Central memory CD4-positive, alpha-beta T cell (primary cell): ENCODE measurements around the gene COL9A1.

Experiments used
- DNase-seq: peaks from one replicate; pipeline ENCODE4 v3.0.0; 2022

The COL9A1 gene

DNA sequence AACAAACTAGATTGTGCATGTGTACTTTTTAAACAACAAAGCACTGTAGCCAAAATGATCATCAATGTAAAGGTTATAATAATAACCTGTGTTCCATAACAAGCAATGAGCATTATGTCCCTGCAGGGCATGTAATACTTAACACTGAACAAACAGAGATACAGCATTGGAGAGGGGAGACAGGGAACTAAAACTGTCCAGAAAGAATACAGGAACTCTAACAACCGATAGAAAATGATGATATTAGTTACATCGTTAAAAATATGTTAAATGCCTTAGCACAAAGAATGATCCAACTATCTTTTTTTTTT, 80.5 kb downstream of the COL9A1 start:
- DNase-seq, result no peak

DNA sequence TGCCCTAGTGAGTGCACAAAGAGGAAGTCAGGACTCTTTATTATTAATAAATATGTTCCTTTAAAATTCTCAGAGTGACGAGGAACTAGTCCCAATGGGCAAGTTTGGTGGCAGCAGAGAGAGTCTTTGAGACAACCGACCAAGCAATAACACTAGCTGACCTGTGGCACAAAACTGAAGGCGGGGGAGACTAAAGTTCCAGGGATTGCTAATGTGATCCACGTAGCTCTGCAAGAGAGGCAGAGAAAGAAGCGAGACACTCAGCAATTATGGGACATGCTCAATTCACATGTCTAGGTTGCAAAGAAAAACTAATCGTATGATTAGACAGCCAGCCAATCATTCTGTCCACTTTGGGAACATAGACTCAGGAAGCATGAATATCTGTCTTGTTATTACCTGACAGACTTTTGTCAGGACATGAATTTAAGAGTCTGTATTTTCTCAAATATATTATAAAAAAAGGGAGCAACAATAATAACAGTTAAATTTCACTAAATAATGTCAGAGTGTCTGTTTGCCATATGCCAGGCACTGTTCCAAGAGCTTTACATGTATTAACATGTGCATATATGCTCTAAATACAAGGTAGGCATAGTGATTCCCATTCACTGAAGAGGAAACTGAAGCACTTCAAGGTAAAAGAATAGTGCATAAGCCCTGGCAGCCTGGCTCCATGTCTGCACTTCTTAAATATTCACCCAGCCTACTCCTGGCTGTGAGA, 81.0 kb downstream of the COL9A1 start:
- DNase-seq, result no peak

DNA sequence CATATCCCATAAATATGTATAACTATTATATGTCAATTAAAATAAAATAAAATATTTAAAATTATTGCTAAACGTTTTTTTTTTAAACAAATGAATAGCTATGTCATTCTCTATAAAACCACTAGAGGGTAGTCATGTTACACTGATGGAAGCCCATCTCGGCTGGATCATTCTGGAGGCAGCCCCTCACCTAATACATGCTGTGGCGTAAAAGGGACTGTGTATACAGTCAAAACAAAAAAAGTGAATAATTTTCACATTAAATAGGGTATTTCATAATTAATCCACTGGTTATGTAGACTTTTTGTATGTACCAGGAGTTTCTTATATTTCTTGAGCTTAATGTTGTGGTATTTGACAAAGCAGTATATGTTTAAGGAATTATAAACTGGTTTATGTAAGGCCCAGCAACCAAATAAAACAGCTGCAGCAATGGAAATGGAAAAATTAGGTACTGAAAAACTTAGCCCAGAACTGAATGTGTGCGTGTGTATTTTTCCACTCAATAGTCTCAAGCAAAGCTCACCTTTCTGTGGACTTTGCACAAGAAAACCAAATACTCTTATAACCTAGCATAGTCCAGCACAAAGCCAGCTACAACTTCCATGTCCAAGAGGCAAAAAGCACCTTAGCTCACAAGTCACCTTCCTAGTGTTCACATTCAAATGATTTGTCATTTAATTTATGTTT, 81.7 kb downstream of the COL9A1 start:
- no peak for DNase-seq

DNA sequence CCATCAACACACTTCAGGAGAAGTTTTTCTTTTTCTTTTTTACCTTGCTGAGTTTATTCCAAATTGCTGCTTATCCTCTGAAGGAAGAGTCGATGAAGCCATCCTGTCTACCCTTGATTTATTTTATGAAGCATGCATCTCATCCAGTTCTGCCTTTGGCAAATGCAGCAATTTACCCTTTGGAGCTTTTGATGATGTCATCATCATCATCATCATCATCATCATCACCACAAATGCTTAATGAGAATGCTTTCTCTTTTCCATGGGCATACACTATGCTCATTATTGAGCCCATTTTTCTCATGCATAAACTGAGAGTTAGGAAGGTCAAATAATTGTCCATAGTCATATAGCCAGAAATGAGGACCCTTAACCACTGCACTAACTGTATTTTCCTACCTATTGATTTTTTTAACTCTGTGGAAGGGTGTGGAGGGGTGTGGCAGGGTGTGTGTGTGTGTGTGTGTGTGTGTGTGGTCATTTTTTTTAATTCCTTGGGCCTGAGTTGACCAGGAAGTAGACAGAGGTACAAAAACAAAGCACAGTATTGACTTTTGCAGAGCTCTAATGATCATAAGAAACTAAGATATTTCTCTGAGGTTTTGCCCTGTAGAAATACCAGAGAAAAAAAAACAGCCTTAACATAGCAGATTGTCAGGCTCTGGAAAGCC, 82.8 kb downstream of the COL9A1 start:
- no peak for DNase-seq

DNA sequence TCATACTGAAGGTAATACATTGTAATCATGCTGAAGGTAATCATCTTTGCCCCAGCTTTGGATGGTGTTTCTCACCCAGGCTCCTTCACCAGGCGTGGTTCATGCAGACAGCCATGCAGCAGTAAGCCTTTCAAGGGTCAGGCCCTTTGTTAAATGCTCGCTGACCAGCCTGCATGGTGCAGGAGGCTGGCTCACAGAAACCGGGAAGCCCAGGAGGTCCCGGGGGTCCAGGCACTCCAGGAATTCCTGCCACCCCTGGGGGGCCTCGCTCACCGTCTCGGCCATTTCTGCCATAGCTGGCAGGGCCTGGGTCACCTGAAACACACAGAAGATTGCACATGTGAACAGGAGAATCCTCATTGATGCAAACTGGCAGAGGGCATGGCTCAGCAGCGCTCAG, 86.1 kb downstream of the COL9A1 start:
- no peak for DNase-seq

DNA sequence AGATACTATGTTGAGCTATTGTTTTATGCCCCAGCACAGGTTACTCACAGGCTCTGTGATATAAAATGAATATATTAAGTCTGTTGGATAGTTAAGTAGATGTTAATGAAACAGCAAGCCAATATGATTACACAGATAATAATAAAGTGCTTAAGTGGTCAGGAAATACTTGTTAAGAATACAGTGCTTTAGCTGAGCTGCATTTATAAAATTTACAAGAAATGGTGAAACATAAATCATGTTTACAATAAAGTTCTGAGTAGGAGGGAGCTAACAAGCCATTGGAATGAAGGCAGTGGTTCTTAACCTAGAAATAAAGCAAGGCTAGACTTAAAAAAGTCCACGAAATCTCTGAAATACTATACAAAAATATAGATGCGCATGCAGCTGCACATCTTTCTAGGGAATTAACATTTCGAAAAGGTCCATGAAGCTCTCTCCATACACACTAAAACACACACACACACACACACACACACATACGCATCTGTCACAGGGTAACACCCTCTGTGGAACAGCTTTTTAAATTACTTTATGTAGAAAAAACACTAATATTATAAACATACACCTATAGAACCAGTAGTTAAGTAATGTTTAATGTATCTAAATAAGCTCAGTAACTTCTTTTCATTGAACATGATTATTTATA, 87.3 kb downstream of the COL9A1 start:
- no peak for DNase-seq

DNA sequence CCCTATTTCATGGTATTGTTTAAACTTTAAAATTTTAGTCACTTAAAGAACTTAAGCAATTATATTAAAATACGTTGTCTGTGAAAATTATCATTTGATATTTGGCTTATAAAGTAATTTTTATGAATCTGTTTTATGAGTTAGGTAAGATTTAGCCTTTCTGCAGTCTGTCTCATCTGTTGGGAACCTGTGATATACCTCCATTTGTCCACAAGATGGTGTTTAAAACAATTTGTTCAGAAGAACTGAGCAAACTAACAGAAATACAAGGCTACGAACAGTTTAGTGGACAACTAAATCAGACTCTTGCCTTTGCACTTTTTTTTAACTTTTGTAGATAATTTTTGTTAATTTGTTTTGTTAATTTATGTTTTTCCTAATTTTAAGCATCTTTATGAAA, 92.4 kb downstream of the COL9A1 start:
- DNase-seq, result no peak

DNA sequence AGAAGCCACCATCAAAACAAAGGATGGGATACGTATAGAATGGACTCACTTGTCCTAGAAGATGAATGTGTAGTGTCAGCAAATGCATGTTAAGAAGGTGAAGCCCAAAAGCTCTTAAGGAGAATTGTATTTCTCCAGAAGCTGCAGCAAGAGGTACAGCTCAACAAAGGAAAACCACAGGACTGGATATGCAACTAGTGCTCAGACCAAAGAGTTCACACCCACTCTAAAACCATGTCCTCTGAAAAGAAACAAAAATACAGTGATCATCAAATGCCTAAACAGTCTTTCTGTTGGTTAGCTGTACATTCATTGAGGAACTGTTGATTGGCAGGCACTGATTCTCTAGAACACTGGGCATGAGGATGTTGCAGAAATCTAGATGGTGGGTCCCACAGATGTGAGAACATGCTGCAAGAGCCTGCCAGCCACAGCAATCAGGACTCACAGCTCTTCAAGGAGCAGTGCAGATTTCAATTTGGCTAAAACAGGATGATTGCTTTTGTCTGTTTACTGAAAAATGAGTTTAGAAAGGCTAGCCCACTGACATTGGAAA, 94.6 kb downstream of the COL9A1 start:
- DNase-seq, result no peak

DNA sequence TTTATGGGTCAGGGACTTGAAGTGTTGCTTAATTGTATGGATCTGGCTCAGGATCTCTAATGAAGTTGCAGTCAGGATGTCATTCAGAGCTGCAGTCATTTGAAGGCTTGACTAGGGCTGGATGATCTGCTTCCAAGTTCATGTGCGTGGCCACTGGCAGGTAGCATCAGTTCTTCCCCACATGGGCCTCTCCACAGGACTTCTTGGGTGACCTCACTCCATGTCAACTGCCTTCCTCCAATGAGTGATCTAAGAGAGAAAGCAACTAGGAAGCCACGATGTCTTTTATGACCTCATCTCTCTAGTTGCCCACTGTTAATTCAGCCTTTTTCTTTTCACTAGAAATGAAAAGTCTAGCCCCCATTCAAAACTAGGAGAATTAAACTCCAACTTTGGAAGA, 104.1 kb downstream of the COL9A1 start:
- no peak for DNase-seq

DNA sequence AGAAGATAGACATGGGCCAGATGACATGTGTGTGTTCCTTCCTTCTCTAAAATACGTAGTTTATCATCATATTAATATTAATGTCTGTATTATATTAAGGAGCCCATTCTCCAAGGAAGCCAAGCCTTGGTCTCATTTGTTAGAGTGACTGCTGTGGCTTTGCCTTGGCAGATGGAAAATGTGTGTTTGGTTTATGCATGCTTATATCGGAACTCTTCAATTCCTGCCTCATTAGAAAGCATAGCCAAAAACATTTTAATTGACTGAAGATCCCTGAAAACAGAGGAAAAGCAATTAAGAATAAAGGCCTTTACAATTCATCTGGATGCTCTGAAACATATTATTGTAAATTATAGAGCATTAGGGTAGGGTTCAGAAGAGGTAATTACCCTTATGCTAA, 106.4 kb downstream of the COL9A1 start:
- DNase-seq, result no peak

DNA sequence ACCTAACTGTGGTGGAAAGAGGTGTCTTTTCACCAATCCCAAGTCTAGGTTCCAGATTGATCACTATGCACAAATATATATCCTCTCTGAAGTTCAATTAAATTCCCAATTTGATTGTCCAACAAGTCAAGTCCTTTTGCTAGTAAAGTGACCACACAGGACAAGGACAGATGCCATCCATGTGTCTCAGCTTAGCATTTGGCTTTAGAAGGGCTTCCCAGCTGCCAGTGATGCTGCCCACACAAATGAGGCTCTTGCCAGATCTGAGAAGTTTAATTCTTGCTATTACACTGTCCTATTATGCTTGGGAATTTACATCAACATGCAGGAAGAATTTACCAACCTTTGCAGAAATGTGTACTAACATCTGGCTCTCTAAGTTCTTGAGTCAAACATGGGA, 108.5 kb downstream of the COL9A1 start:
- no peak for DNase-seq

DNA sequence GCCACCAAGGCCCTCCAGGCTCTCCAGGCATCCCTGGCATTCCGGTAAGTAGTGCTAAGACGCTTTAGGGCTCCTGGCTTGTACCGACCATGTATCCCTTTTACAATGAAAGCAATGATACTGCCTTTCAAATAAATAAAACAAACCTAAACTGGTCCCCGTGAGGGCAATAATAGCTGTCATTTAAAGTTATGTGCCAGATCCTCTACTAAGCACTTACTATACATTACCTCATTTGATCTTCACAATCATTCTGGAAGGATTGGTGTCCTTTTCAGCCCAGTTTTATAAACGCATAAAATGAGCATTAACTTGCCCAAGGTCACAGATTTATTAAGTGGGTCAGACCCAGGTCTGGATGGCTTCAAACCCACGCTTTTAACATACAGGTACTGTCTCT, 114.7 kb downstream of the COL9A1 start:
- DNase-seq, result no peak

DNA sequence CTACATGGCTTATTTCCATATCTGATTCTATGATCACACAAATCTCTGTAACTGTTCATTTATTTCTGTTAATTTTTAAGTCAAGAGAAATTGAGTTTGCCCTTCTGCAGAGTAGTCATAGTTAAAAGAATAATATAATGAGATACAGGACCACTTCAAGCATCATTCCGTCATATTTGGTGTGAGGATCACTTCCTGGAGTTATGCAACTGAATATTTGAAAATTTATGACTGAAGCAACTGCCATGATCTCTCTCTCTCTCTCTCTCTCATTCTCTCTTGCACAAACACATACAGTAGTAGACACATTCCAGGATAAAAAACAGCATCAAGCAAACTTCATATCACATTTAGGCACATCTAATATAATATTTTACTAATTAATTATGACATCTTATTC, 116.4 kb downstream of the COL9A1 start:
- no peak for DNase-seq

DNA sequence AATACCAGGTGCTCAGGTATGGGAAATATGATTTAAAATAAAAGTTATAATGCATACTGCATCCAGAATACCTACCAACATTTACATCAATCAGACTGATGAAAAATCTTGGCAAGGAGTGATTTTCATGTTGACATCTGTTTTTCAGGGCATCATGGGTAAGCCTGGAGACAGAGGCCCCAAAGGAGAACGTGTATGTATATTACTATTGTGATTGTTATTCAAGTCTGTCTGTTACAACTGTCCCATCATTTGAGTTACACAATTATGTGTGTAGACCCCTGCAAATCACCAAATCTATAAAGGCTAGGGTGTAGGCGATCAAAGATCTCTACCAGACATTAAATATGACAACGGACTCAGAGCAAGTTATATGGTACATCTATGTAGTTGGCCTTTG, 118.2 kb downstream of the COL9A1 start:
- no peak for DNase-seq

DNA sequence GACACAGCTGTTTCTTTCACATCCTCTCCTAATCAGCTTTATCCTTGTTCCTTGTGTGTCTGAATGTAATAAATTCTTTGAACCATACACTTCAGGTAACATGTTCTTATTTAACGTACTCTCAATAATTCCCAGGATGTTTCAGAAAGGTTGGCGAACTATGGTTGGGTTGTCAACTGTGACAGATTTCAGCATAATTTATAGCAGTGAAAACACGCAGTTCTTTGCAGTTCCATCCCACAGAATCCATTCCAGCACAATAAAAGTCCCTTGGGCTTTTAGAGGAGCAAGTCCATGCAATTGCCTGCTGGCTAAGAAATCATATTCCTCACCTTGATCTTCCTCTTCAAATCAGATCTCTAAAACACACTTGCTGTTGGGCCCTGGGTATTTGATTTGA, 119.3 kb downstream of the COL9A1 start:
- DNase-seq, result no peak

DNA sequence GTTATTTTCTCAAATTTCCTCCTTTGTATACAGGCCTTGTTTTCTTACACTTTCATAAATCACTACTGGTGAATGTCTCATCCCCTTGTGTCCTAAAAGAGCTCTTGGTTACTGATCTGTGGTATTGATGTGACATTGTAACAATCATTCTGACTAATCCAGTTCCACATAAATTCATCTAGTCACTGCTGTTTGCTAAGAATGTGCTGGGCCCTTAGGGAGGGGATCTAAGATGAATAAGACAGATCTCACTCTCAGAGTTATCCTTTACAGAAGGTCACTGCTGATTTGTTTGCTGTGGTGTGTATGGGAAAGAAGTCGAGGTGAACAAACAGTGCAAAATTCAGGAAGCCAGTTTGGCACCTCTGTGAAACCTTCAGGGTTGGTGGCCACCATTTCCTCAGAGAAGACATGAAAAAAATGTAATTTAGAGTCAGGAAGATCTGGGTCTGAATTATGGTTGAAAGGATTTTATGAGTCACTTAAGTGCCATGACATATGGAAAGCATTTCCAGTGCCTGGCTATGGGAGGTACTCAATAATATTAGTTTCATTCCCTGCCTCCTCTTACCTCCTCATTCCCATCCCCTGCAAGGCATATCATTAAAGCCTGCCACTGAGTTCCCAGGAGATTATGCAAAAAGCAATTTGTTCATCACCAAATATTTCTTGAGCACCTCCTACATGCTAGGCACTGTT, 121.8 kb downstream of the COL9A1 start:
- DNase-seq, result no peak

DNA sequence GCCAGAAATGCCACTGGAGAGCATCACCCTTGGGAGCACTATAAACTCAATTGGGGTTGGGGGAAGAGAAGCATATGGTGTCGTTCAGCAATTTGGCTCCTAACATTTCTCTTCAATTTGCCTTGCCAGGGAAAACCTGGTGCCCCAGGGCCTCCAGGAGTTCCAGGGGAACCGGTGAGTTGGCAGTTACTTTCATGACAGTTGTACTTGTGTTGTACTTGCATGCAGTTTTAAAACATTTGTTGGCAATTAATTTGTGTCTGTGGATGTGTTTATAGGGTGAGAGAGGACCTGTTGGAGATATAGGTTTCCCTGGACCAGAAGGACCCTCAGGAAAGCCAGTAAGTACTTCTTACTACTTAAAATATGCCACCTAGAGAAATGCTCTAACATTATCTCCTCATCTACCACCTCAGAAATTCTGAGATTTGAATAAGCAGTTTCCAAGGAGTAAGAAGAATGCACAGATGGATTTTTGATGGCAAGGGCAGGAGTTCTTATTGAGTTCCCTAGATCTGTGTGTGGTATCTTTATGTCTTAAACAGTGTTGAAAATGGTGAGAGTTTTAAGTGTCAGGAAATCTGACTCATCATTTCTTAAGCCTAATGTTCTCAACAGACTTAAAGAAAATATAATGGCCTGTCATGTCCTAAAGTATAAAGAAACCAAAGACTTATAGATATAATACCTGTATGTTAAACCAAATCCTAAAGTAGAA, 122.5 kb downstream of the COL9A1 start:
- no peak for DNase-seq

DNA sequence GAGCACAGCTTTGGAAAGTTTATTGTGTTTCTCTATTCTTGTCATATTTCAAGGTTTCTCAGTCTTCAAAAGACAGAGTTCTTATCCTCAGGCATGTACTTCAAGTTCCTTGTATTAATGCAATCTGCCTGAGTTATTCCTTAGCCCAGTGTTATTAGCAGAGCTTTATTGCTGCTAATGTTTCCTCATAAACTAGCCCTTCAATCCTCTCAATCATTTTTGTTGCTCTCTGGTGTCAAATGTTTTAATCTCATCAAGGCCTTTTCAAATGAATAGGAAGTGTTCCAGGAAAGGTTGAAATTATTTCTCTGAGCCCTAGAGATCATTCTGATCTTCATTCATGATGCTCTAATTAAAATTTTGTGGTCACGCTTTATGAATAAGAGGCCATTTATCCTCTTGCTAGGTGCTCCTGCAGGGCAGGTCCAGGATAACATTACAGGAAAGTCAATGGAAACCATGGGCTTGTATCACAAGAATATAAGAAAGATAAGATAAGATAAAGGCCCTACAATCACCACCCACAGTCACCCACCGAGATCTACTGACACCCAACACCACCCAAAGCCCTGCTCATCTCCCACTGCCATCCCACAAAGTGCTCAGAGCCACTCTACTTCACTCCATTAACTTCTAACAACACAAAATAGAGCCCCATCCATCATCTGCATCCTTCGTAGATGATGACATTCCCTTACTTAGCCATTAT, 125.9 kb downstream of the COL9A1 start:
- DNase-seq, result no peak

DNA sequence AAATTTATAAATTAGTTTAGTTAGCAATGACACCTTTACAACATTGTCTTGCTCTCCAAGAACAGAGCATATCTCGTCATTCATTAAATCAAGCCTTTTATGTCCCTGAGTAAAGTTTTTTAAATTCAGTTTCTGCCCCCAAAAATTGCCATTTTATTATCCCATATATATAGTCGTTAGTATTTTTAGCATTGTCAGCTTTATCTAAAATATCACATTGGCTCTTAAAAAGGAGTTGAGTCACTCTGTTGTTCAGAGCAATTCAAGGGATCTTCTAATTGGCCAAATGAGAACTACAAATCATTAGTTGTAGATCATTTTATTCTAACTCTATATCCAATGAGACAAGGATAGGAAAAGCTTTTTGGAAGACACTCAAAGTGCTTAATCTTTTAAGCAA, 127.1 kb downstream of the COL9A1 start:
- no peak for DNase-seq

DNA sequence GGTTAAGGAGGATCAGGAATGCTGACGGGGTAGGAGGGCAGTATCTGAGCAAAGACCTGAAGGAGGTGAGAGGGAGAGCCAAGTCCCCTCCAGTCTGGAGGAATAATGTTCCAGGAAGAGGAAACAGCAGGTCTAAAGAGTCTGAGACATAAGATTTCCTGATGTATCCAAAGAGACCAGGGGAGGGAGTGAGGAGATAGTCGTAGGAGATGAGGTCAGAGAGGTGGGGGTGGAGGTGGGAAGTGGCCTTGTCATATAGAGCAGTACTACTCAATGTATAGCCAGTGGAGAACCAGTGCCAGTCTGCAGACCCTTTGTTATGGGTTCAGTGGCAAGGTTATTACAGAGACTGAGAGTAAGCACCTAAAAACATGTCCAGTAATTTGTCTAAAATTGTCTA, 130.6 kb downstream of the COL9A1 start:
- DNase-seq, result no peak

DNA sequence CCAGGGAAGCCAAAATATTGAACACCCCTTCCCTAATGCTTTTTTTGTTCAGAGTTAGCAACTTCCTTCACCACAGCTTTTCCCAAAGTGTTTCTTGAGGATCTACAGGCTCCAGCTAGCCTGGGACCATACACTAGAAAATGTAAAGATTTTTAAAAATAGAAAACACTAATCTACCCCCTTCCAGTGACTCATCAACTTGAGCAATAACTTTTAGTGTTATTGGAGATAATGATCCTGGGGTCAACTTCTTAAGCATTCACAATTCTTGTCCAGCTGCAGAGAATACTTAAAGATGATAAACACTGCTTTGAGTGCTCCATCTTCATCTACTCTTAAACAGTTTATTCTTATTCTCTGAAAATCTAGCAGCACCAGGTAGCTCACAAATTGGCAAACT, 131.6 kb downstream of the COL9A1 start:
- no peak for DNase-seq
